ENCODE data around the gene ADI1. TPM values are rescaled to one million over a fixed set of nuclear protein-coding genes. Genes with fewer than 3 reads are reported as not detected.

Gene ADI1
- total RNA-seq, 4 donors from 2014 or later: 44.1 to 110 (median 78.1) TPM

DNA sequence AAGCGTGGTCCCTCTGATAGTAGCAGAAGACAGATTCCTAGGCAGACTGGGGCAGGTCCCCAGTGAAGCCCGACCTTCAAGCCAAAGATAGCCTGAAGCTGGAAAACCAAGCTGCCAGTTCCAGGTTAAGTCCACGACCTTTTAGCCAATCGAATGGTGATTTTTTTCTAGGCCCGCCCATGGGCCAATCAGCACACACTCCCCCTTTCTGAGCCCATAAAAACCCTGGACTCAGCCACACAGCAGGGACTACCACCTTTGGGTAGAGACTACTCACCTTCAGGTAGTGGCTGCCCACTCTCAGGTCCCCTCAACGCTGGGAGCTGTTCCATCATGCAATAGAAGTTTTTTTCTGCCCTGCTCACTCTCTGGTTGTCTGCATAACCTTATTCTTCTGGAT, 14.5 kb upstream of the ADI1 start:
- intact Hi-C loops (cut with DNase I; ENCODE audit: low total_unique reads): no loop called here
- peaks cover 0 to 11% (median 6%) of the 10 kb centered on the region in 4 donors for H3K4me1 ChIP-seq
- no peak for DNase-seq
- H3K27me3 ChIP-seq: no peaks in the 10 kb centered on the region
- H3K27ac ChIP-seq: peak overlapping the region in 1 of 4 donors; percentile 2
- H3K36me3 ChIP-seq: no peaks in the 10 kb centered on the region
- no peak overlapping the region for H3K4me3 ChIP-seq
- H3K9me3 ChIP-seq: no peaks in the 10 kb centered on the region
- WGBS, 2 donors (ENCODE audit: low coverage in 1 of 2): 90 to 97% methylated on average over 2 to 6 of the region's 6 CpGs
- TF ChIP-seq, protein P1, sequence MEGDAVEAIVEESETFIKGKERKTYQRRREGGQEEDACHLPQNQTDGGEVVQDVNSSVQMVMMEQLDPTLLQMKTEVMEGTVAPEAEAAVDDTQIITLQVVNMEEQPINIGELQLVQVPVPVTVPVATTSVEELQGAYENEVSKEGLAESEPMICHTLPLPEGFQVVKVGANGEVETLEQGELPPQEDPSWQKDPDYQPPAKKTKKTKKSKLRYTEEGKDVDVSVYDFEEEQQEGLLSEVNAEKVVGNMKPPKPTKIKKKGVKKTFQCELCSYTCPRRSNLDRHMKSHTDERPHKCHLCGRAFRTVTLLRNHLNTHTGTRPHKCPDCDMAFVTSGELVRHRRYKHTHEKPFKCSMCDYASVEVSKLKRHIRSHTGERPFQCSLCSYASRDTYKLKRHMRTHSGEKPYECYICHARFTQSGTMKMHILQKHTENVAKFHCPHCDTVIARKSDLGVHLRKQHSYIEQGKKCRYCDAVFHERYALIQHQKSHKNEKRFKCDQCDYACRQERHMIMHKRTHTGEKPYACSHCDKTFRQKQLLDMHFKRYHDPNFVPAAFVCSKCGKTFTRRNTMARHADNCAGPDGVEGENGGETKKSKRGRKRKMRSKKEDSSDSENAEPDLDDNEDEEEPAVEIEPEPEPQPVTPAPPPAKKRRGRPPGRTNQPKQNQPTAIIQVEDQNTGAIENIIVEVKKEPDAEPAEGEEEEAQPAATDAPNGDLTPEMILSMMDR (IDR thresholded peaks at IDR 0.05): no peak
- TF ChIP-seq EP300 (IDR thresholded peaks at IDR 0.05; ENCODE audit: low read depth): no peak
- TF ChIP-seq POLR2A (IDR thresholded peaks at IDR 0.05): no peak
- TF ChIP-seq POLR2AphosphoS5 (IDR thresholded peaks at IDR 0.05): no peak
- in situ Hi-C loops (cut with MboI; ENCODE audit: low pct_ligation_motif_present in 1 of 4, low pct_unique_long_range_greater_than_20kb in 1 of 4, low sequenced_read_pairs in 3 of 4): no loop called here

DNA sequence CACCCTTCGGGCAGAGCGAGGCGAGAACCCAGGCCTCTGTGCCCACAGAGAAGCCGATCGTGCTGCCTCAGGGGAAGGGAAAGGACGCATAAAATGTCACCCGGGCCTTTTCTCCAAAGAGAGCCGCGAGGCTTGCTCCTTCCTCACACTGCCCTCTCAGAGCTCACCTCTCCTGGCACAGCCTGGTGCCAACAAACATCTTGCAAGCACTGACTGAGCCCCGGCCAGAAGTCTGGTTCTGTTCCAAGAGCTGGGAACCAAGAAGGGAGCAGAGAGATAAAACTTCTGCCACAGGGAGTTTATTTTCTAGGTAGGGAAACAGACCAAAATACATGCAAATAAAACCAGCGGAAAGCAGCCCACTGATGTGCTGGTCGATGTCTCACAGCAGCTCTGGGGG, 13.6 kb upstream of the ADI1 start:
- intact Hi-C loops (cut with DNase I; ENCODE audit: low total_unique reads) (no loop called here), in situ Hi-C loops (cut with MboI; ENCODE audit: low pct_ligation_motif_present in 1 of 4, low pct_unique_long_range_greater_than_20kb in 1 of 4, low sequenced_read_pairs in 3 of 4) (no loop called here)

DNA sequence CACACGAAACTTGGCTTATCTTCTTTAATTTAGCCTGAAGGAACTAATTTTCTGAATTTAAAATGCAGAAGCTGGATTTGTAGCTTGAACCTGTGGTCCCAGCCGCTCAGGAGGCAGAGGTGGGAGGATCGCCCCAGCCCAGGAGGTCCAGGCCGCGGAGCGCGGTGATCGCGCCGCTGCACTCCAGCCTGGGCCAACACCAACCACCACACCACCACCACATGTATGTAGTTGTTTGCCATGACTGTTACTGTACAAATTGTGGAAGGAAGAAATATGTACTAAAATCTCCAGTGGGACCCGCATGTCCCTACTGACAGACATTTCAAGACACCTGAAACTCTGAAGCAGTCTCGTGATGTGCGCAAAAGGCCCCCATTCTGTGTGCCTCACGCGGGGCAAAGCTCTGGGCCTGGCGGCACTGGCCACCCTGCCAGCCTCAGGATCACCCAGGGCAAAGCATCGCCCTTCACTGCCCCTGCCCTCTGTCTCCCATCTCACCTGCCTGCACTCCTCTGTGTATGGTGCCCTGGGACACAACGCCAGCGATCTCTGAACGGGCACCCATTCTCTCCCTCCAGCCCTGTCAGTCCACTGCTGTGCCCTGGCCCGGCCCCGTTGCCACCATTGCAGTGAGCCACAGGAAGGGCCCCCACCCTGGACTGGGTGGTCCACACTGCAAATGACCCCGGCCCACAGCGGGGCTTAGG, 10.1 kb upstream of the ADI1 start:
- Histone ChIP-seq H3K27ac (no peak overlapping the region), H3K27me3 (no peaks in the 10 kb centered on the region), H3K4me3 (no peak overlapping the region), H3K36me3 (no peaks in the 10 kb centered on the region), H3K9me3 (no peaks in the 10 kb centered on the region), H3K4me1 (peaks cover 0 to 5% (median 0%) of the 10 kb centered on the region in 4 donors)
- 89 to 96% methylated on average over 1 to 24 of the region's 24 CpGs for WGBS, 2 donors (ENCODE audit: low coverage in 1 of 2)
- in situ Hi-C loops (cut with MboI; ENCODE audit: low pct_ligation_motif_present in 1 of 4, low pct_unique_long_range_greater_than_20kb in 1 of 4, low sequenced_read_pairs in 3 of 4): no loop called here
- no peak for DNase-seq
- TF ChIP-seq POLR2AphosphoS5 (IDR thresholded peaks at IDR 0.05): no peak
- TF ChIP-seq EP300 (IDR thresholded peaks at IDR 0.05; ENCODE audit: low read depth): no peak
- TF ChIP-seq, protein P1 (IDR thresholded peaks at IDR 0.05): no peak
- TF ChIP-seq POLR2A (IDR thresholded peaks at IDR 0.05): no peak
- intact Hi-C loops (cut with DNase I; ENCODE audit: low total_unique reads): no loop called here

More for the DNA sequence above, 13.6 kb upstream of the ADI1 start:
- no peak for DNase-seq
- peaks cover 0 to 11% (median 6%) of the 10 kb centered on the region in 4 donors for H3K4me1 ChIP-seq
- H3K27ac ChIP-seq: peak overlapping the region in 3 of 4 donors; percentile 20 to 37 (median 31)
- TF ChIP-seq POLR2A (IDR thresholded peaks at IDR 0.05): no peak
- H3K27me3 ChIP-seq: no peaks in the 10 kb centered on the region
- H3K9me3 ChIP-seq: no peaks in the 10 kb centered on the region
- WGBS, 2 donors (ENCODE audit: low coverage in 1 of 2): 92% methylated on average over 12 of the region's 12 CpGs; no CpG with 5 or more reads in 1 of the 2 donors
- no peaks in the 10 kb centered on the region for H3K36me3 ChIP-seq
- no peak overlapping the region for H3K4me3 ChIP-seq

DNA sequence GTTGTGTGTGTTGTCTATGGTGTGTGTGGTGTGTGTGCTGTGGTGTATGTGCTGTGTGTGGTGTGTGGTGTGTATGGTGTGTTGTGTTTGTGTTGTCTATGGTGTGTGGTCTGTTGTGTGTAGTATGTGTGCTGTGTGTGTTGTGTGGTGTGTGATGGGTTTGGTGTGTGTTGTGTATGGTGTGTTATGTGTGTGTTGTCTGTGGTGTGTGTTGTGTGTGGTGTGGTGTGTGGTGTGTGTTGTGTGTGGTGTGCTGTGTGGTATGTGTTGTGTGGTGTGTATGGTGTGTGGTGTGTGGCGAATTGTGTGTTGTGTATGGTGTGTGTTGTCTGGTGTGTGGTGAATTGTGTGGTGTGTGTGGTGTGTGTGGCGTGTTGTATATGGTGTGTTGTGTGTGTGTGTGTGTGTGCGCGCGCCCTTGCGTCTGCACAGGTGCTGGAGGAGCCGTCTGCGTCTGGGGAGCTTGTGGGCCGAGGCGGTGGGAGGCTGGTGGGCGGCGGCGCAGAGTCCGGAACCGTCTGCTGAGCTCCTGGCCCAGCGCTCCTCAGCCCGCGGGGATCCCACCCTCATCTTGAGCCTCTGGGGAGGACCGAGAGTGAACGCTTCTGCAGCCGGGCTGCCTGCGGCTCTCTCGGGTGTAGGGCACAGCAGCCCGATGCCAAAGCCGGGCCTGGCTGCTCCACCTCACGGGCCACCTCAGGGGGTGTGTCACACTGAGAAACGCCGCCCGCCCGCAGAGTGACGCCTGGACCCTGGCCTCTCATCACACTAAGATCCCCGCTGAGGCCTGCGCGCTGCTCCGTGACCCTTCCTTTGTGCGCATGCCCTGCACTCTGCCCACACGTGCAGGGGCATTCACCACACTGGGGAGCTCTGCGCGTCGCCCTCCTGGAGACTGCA, 8.8 kb upstream of the ADI1 start:
- Histone ChIP-seq H3K9me3 (no peaks in the 10 kb centered on the region), H3K27me3 (no peaks in the 10 kb centered on the region), H3K27ac (no peak overlapping the region), H3K4me1 (peaks cover 0 to 7% (median 3%) of the 10 kb centered on the region in 4 donors), H3K36me3 (no peaks in the 10 kb centered on the region), H3K4me3 (no peak overlapping the region)
- DNase-seq: no peak
- intact Hi-C loops (cut with DNase I; ENCODE audit: low total_unique reads) (no loop called here), in situ Hi-C loops (cut with MboI; ENCODE audit: low pct_ligation_motif_present in 1 of 4, low pct_unique_long_range_greater_than_20kb in 1 of 4, low sequenced_read_pairs in 3 of 4) (no loop called here)
- TF ChIP-seq, protein P1 (IDR thresholded peaks at IDR 0.05): no peak
- TF ChIP-seq EP300 (IDR thresholded peaks at IDR 0.05; ENCODE audit: low read depth) (no peak), POLR2A (IDR thresholded peaks at IDR 0.05) (no peak), POLR2AphosphoS5 (IDR thresholded peaks at IDR 0.05) (no peak)
- WGBS, 2 donors (ENCODE audit: low coverage in 1 of 2): 83 to 92% methylated on average over 1 to 29 of the region's 40 CpGs

All from transverse colon (tissue), 4 donors.